GM12801 (cell line): ENCODE data around the gene ASPG.

Experiments
- CTCF ChIP-seq: IDR thresholded peaks from one replicate; pipeline ENCODE4 v1.5.1; 2011; ENCODE audit warnings: control low read depth; ENCODE audit not compliant: insufficient read length; ENCODE audit errors: extremely low read depth

ASPG gene

DNA sequence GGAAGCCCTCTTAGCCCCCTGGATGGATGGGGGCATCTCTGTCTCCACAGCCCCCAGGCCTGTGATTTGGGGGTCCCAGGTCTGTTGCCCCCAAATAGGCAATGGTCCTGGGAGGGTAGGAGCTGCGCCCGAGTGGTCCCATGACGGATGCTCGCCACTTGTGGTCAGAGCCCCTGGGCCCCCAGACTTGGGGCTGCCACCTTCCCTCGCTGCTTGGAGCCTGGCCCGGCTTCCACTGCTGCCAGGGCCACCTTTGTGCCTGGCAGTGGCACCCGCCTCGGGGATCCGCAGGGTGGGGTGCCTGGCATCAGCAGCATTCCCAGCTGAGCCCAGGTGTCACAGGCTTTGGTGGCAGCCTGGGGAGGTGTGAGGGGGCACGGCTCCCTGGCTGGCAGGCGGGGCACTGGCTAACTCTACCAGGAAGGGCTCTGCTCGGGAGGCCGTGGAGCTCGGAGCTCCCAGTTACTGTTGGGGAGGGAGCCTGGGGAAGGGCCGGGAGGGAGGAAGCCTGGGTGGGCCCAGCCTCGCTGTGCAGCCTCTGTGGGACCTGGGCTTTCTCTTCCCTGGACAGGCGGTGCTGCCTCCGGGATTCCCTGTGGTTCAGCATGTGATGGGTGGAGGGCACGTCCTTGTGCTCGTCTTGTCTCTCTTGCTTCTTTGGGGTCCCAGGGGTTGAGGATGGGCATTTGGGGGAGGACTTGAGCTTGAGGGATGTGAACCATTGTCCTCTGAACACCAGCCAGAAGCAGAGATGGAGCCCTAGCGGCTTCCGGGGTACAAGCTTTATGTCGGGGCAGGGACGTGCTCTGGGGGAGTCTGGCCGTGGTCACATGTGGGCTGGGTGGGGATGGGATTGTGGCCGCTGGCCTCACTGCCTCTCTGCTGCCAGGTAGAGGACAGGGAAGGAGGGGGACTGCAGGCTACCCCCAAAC, 58.3 kb downstream of the ASPG start:
- TF ChIP-seq CTCF = no peak

DNA sequence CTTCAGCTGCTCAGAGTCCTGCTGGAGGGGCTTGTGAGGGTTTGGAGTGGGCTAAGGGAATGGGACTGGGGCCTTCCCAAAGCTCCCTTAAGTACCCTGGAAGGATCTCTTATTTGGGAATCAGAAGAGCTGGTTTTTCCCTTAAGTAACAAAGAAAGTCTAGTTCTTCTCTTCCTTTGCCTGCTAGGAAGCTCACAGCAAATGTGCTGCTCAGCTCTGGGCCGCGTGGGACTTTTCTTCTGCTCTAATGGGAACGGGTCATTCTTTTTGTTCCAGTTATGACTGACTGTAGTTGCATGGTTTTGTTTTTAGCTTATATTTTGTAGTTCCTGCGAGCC, 58.9 kb downstream of the ASPG start:
- no peak for TF ChIP-seq CTCF

DNA sequence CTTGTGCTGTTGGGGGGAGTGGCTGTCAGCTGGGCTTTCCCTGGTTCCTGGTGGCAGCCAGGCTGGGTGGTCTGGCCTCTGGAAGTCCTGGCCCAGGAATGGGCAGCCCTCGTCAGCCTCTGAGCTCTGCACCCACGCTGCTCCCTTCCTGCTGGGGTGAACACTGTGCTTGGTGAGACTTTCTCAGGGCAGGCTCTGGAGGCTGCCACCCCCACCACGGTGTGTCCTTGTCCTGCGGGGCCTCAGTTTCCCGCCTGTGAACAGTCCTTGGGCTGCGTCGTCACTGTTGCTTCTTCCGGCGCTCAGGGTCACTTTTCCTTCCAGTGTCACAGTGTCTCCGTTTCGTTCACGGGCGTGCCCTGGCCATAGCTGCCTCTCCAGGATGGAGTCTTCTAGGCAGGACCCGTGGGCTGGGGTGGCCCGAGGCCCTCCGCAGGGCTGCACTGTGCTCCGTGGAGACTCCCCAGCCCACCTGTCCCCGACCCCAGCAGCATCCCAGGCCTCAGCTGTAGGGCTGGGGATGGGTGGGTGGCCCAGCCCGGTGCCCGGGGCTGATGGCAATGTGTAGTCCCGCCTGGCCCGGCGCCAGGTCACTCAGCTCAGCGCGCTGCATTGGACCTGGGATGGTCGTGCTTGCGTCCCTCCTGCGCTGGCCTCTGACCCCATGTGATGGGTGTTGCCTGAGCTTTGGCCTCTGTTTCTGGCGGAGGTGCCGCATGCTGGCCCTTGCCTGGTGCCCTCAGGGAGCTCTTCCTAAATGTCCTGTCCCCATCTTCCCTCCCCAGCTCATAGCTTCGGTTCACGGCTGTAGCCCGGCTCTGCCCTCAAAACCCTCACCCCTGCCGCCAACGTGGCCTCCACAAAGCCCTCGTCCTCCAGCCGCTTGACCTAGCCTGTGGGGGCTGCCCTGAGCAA, 59.7 kb downstream of the ASPG start:
- no peak for TF ChIP-seq CTCF

DNA sequence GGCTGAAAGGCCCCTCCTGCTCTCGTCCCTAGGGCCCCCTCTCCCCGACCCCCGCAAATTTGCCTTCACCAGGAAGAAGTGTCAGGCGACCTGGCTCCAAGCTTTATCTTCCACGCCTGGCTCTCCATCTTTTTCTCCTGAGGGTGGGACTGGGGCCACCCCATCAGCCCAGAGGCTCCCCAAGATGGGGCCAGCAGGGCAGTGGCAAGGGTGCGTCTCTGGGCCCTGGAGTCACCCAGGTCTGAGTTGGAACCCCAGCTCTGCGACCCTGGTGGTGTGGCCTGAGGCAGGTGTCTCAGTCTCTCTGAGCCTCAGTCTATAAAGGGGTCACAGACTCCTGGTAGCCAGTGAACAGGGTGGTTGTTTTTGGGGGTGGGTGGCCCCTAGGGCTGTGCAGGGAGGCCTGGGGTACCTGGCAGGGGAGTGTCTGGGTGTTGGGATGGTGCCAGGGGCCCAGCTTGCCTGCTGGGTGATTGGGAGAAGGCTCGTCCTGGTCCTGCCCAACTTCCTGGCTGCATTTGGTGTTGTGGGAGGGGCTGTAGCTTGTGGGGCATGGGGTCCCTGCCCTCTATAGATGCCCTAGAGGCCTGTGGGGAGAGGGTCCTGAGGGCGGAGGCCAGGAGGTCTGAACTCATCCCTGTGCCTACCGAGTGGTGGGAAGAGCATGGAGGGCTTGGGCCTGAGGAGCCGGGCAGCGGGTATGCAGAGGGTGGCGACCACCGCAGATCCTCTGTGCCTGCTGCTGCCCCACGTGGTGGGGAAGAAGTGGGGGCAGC, 60.5 kb downstream of the ASPG start:
- TF ChIP-seq CTCF = no peak

GRCh38 chr14:104146651-104147345, 61.3 kb downstream of the ASPG start:
- TF ChIP-seq CTCF = no peak

DNA sequence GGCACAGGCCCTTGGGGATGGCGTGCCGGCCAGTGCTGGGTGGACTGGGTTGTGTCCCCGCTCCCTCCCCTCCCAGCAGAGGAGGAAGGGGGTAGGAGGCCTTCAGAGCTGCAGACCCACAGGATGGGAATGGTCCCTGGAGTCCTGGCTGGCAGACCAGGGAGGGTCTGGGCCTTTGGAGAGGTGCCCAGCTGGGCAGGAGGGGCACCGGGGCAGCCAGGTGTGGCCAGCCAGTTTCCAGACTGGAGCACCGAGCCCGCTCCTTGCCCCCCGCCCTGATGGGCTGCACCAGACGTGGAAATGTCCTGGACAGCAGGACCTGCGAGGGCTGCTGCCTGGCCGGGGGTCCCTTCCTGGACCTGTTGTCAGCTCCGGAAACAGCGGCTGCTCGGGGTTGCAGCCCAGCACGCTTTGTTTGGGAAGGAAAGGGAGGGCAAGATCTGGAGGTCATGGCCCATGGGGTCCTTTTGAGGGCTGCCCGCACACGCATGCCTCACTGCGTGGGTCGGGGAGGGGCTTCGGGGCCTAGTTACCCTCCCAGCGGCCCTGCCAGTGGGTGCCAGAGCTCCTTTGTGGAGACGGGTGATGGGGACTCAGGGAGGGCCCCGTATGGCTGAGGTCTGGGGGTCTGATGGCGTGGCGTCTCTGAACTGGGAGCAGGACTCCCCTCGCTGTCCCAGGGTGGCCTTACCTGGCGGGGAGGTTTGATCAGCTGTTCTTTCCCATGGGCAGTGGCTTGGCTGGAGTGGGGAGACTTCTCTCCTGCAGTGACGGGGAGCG, 62.0 kb downstream of the ASPG start:
- TF ChIP-seq CTCF = no peak
